Measurements from ENCODE around the gene GNB1. TPM values are rescaled to one million over a fixed set of nuclear protein-coding genes. Genes with fewer than 3 reads are reported as not detected.
"Not testable (repeated sequence)": the region's sequence is repeated elsewhere in the genome, so short reads cannot be mapped to it uniquely, and the experiment has no call there.

The GNB1 gene
- total RNA-seq, 1 donor from 2014 or later = 97.3 TPM

- DNase-seq (ENCODE audit: low spot score) = not testable (repeated sequence)
Measured at GRCh38 chr1:1861761-1862310, 29.1 kb downstream of the GNB1 start.

GRCh38 chr1:1861339-1861730 lies 29.6 kb downstream of the GNB1 start:
- no peak for DNase-seq (ENCODE audit: low spot score)
- no peak for ATAC-seq

More at GRCh38 chr1:1861761-1862310, 29.1 kb downstream of the GNB1 start:
- not testable (repeated sequence) for ATAC-seq

GRCh38 chr1:1859970-1860697 lies 30.8 kb downstream of the GNB1 start:
- ATAC-seq; DNase-seq (ENCODE audit: low spot score): not testable (repeated sequence)

GRCh38 chr1:1858382-1859086 lies 32.4 kb downstream of the GNB1 start:
- DNase-seq (ENCODE audit: low spot score) (peak; percentile 53), ATAC-seq (peak; percentile 66)

- ATAC-seq = peak; percentile 15
Measured at GRCh38 chr1:1857096-1857703, 33.7 kb downstream of the GNB1 start.

GRCh38 chr1:1856161-1856560 lies 34.7 kb downstream of the GNB1 start:
- DNase-seq (ENCODE audit: low spot score); ATAC-seq: not testable (repeated sequence)

More at GRCh38 chr1:1857096-1857703, 33.7 kb downstream of the GNB1 start:
- DNase-seq (ENCODE audit: low spot score) = no peak

- DNase-seq (ENCODE audit: low spot score) (no peak), ATAC-seq (peak; percentile 41)
Measured at GRCh38 chr1:1853593-1854257, 37.2 kb downstream of the GNB1 start.

GRCh38 chr1:1852619-1853414 lies 38.1 kb downstream of the GNB1 start:
- no peak for DNase-seq (ENCODE audit: low spot score)
- no peak for ATAC-seq

GRCh38 chr1:1847890-1848289 lies 43.0 kb downstream of the GNB1 start:
- no peak for DNase-seq (ENCODE audit: low spot score)
- ATAC-seq = no peak

- peak; percentile 49 for ATAC-seq
- DNase-seq (ENCODE audit: low spot score) = no peak
Measured at GRCh38 chr1:1847061-1847850, 43.6 kb downstream of the GNB1 start.

- DNase-seq (ENCODE audit: low spot score) = no peak
- ATAC-seq = no peak
Measured at GRCh38 chr1:1846386-1846918, 44.4 kb downstream of the GNB1 start.

- ATAC-seq (peak; percentile 20), DNase-seq (ENCODE audit: low spot score) (no peak)
Measured at GRCh38 chr1:1842360-1843146, 48.3 kb downstream of the GNB1 start.

- ATAC-seq (peak; percentile 42), DNase-seq (ENCODE audit: low spot score) (no peak)
Measured at GRCh38 chr1:1841575-1841995, 49.3 kb downstream of the GNB1 start.

GRCh38 chr1:1839311-1839965 lies 51.4 kb downstream of the GNB1 start:
- DNase-seq (ENCODE audit: low spot score) (no peak), ATAC-seq (no peak)

- DNase-seq (ENCODE audit: low spot score) (no peak), ATAC-seq (no peak)
Measured at GRCh38 chr1:1836119-1836518, 54.8 kb downstream of the GNB1 start.

- ATAC-seq = no peak
- DNase-seq (ENCODE audit: low spot score) = no peak
Measured at GRCh38 chr1:1835546-1835945, 55.3 kb downstream of the GNB1 start.

GRCh38 chr1:1833916-1834325 lies 57.0 kb downstream of the GNB1 start:
- DNase-seq (ENCODE audit: low spot score) = no peak
- peak; percentile 73 for ATAC-seq

- ATAC-seq (peak; percentile 85), DNase-seq (ENCODE audit: low spot score) (no peak)
Measured at GRCh38 chr1:1833456-1833855, 57.4 kb downstream of the GNB1 start.
